GM15510 (cell line): Measurements from ENCODE around the gene AMT.

Experiments
- POLR2A ChIP-seq: IDR thresholded peaks from 3 replicates; pipeline ENCODE4 v1.6.1; 2011; ENCODE audit warnings: borderline replicate concordance; ENCODE audit not compliant: insufficient read length; ENCODE audit errors: extremely low read depth

The AMT gene

GRCh38 chr3:49422379-49423248 lies at the start of gene AMT:
Gene AMT (minus strand): TSS chr3:49422473. CDS start chr3:49422450, 23 bp downstream.
- no peak for TF ChIP-seq POLR2A

GRCh38 chr3:49470714-49471420 lies 48.6 kb upstream of the AMT start:
- TF ChIP-seq POLR2A, result no peak

GRCh38 chr3:49469936-49470713 lies 47.9 kb upstream of the AMT start, which contains the start of gene DAG1:
Gene DAG1 (plus strand): TSS chr3:49470267. CDS start chr3:49510535, 40,268 bp downstream.
- TF ChIP-seq POLR2A, result peak; percentile 84

- no peak for TF ChIP-seq POLR2A
Observed at GRCh38 chr3:49469037-49469935, 47.0 kb upstream of the AMT start.

GRCh38 chr3:49466085-49466484 lies 43.8 kb upstream of the AMT start:
- TF ChIP-seq POLR2A, result no peak

- no peak for TF ChIP-seq POLR2A
Observed at GRCh38 chr3:49465270-49466034, 43.2 kb upstream of the AMT start.

- TF ChIP-seq POLR2A, result no peak
Observed at GRCh38 chr3:49462222-49462621, 39.9 kb upstream of the AMT start.

- TF ChIP-seq POLR2A, result no peak
Observed at GRCh38 chr3:49461443-49462171, 39.3 kb upstream of the AMT start.

GRCh38 chr3:49460956-49461355 lies 38.7 kb upstream of the AMT start:
- TF ChIP-seq POLR2A, result no peak

- no peak for TF ChIP-seq POLR2A
Observed at GRCh38 chr3:49460188-49460890, 38.1 kb upstream of the AMT start.

GRCh38 chr3:49456466-49456865 lies 34.2 kb upstream of the AMT start:
- no peak for TF ChIP-seq POLR2A
